ENCODE data around the gene OR6C6. TPM values are rescaled to one million over a fixed set of nuclear protein-coding genes. Genes with fewer than 3 reads are reported as not detected.

The OR6C6 gene
- total RNA-seq, 1 donor from 2014 or later, result not detected

- Mint-ChIP-seq H3K27me3 (no peaks in the 10 kb centered on the region), H3K9me3 (no peaks in the 10 kb centered on the region), H3K4me1 (ENCODE audit: unreplicated experiment) (no peaks in the 10 kb centered on the region), H3K27ac (no peak overlapping the region), H3K4me3 (no peak overlapping the region), H3K36me3 (no peaks in the 10 kb centered on the region)
- no peak for TF ChIP-seq CTCF (conservative IDR thresholded peaks at IDR 0.05)
- DNase-seq (ENCODE audit: extremely low spot score, unreplicated experiment), result no peak
Measured at GRCh38 chr12:55289999-55290398, 6.4 kb downstream of the OR6C6 start.

GRCh38 chr12:55280991-55281390 lies 15.4 kb downstream of the OR6C6 start:
- Mint-ChIP-seq H3K4me3 (no peak overlapping the region), H3K27ac (no peak overlapping the region), H3K27me3 (no peaks in the 10 kb centered on the region), H3K9me3 (no peaks in the 10 kb centered on the region), H3K4me1 (ENCODE audit: unreplicated experiment) (no peaks in the 10 kb centered on the region), H3K36me3 (no peaks in the 10 kb centered on the region)
- TF ChIP-seq CTCF (conservative IDR thresholded peaks at IDR 0.05), result no peak
- no peak for DNase-seq (ENCODE audit: extremely low spot score, unreplicated experiment)

- Mint-ChIP-seq H3K9me3 (no peaks in the 10 kb centered on the region), H3K36me3 (no peaks in the 10 kb centered on the region), H3K4me1 (ENCODE audit: unreplicated experiment) (no peaks in the 10 kb centered on the region), H3K27ac (no peak overlapping the region), H3K4me3 (no peak overlapping the region), H3K27me3 (no peaks in the 10 kb centered on the region)
- DNase-seq (ENCODE audit: extremely low spot score, unreplicated experiment), result no peak
- no peak for TF ChIP-seq CTCF (conservative IDR thresholded peaks at IDR 0.05)
Measured at GRCh38 chr12:55258303-55258702, 38.1 kb downstream of the OR6C6 start.

GRCh38 chr12:55256831-55257230 lies 39.5 kb downstream of the OR6C6 start:
- Mint-ChIP-seq H3K4me3 (no peak overlapping the region), H3K27me3 (no peaks in the 10 kb centered on the region), H3K36me3 (no peaks in the 10 kb centered on the region), H3K9me3 (no peaks in the 10 kb centered on the region), H3K4me1 (ENCODE audit: unreplicated experiment) (no peaks in the 10 kb centered on the region), H3K27ac (no peak overlapping the region)
- no peak for TF ChIP-seq CTCF (conservative IDR thresholded peaks at IDR 0.05)
- DNase-seq (ENCODE audit: extremely low spot score, unreplicated experiment), result no peak

- Mint-ChIP-seq H3K27me3 (peaks cover 2% of the 10 kb centered on the region), H3K4me1 (ENCODE audit: unreplicated experiment) (no peaks in the 10 kb centered on the region), H3K36me3 (no peaks in the 10 kb centered on the region), H3K9me3 (no peaks in the 10 kb centered on the region), H3K27ac (no peak overlapping the region), H3K4me3 (no peak overlapping the region)
- no peak for TF ChIP-seq CTCF (conservative IDR thresholded peaks at IDR 0.05)
- DNase-seq (ENCODE audit: extremely low spot score, unreplicated experiment), result no peak
Measured at GRCh38 chr12:55253281-55253680, 43.1 kb downstream of the OR6C6 start.

- Mint-ChIP-seq H3K4me3 (no peak overlapping the region), H3K4me1 (ENCODE audit: unreplicated experiment) (no peaks in the 10 kb centered on the region), H3K9me3 (no peaks in the 10 kb centered on the region), H3K27me3 (peaks cover 3% of the 10 kb centered on the region), H3K27ac (no peak overlapping the region), H3K36me3 (no peaks in the 10 kb centered on the region)
- DNase-seq (ENCODE audit: extremely low spot score, unreplicated experiment), result no peak
- no peak for TF ChIP-seq CTCF (conservative IDR thresholded peaks at IDR 0.05)
Measured at GRCh38 chr12:55250944-55251343, 45.4 kb downstream of the OR6C6 start.
